GM18867 (cell line): ENCODE data around the gene CD38.

Source experiments
- ATAC-seq: cut with Tn5 transposase; IDR thresholded peaks from one replicate; pipeline ENCODE4 v1.9.1; 2021; ENCODE audit warnings: mild to moderate bottlenecking, moderate library complexity; ENCODE audit not compliant: unreplicated experiment

CD38 gene

DNA sequence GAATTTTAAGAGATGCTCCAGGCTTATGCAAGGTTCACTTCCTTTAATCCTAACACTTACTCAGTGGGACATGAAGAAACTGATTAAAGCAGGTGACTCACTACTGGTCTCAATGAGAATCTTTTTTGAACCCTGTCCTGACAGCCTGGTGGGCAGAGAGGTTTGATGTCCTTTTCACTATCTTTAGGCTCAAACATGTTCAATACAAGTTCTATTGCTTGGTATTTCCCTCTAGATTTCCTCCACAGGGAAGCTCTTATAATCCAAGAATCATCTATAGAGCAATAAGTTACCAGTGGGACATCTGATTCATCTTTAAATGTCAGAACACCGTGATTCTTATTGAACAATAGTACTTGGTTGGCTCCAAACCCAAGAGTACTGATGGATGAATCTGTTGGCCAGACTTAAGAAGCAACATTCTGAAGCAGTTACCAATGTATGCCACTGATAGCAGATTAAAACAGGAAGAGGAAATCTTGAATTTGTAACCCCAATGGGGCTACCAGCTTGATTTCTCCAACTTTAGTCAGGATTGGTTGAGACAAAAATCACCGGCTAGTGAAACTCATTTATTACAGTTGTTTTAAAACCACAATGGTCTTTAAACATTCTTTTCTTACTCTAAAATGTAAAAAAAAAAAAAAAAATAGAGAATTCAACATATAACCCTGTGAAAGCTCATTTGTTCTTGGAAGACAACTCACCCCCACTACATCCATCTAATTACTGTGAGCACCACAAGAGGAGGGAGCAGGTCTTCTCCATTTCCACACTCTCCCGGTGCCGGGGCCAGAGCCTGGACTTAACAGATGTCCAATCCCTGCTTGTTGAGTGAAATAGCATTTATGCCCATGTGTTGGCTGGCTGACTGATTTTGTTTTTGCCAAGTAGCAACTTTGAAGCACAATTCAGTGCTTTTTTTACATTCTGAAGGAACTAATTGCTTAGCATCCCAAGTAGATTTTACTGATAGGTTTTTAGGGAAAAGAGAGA lies 117.1 kb downstream of the CD38 start:
- no peak for ATAC-seq

- ATAC-seq: no peak
Observed at GRCh38 chr4:15897577-15897976, 119.4 kb downstream of the CD38 start.

DNA sequence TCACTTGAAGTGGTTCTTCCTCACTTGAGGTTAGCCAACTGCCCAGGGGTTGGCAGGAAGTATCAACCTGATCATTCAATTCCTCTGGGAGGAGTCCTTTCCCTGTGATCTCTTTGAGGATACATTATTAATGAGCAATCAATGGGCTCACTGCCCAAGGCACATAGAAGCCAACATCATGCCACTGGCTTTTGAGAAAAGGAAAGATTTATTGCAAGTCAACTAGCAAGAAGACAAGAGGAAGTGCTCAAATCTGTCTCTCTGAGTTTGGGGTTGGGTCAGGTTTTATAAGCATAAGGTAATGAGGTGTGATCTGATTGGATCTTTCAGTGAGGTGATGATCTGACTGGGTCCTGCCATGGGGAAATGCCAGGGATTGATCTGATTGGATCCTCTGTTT lies 120.8 kb downstream of the CD38 start:
- ATAC-seq: no peak

- ATAC-seq: no peak
Observed at GRCh38 chr4:15899511-15899910, 121.4 kb downstream of the CD38 start.

DNA sequence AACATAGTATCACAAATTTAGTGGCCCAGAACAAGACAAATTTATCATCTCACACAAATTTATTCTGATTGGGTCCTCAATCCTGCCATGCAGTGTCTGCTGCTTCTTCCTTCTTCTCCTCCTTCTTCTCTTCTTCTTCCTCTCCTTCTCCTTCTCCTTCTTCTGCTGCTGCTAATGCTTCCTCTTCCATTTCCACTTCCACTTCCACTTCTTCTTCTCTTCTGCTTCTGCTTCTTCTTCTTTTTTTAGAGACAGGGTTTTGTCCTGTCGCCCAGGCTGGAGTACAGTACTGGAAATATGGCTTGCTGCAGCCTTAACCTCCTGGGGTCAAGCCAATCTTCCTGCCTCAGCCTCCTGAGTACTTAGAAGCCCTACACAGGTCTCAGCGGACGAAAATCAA lies 122.9 kb downstream of the CD38 start:
- ATAC-seq: no peak

DNA sequence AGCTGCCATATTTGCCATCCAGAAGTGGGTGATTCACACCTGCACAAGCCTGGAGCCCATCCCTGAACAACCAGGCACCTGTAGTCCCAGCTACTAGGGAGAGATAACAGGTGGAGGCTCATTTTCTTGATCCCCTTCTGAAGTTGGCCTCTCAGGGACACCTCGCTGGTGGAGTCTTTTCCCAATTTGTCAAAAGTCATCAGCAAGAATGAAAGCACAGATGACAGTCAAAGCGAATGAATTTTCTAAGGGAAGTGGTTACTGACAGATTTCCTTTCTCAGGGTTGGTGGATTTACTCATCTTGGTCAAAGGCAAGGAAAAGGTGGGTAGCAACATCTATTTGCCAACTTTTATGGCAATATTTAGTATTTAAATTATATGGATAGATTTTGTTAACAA lies 123.9 kb downstream of the CD38 start:
- ATAC-seq: no peak

DNA sequence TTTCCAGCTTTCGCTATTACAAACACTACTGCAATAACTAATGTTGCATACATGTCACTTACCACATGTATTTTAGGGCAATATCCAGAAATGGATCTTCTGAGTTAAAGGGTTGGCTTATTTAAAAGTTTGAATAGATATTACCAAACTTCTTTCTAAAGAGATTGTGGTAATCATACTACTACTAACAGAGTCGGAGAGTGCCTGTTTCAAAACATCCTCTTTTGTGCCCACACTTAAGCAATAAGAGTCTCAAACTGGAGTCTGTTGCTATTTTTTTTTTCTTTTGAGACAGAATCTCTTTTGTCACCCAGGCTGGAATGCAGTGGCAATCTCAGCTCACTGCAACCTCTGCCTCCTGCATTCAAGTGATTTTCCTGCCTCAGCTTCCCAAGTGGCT lies 124.6 kb downstream of the CD38 start:
- no peak for ATAC-seq
